CD4-positive, alpha-beta T cell (primary cell): ENCODE results near the gene PEDS1. TPM values are rescaled to one million over a fixed set of nuclear protein-coding genes. Genes with fewer than 3 reads are reported as not detected.

Experiments used
- ATAC-seq: fragments of 200-7000 bp; cut with Tn5 transposase; one replicate; pipeline ENCODE4 v1.10.0; 2022; ENCODE audit warnings: mild to moderate bottlenecking; ENCODE audit not compliant: poor library complexity
- CTCF ChIA-PET: fragments of 350-600 bp; sonication (Branson Sonifier 250); formaldehyde crosslinking; loops from one replicate; lab custom pipeline; 2021; ENCODE audit warnings: antibody characterized with exemption, inconsistent platforms; lab: Charles Lee
- POLR2A ChIA-PET: fragments of 350-600 bp; sonication (Branson Sonifier 250); formaldehyde crosslinking; loops from one replicate; lab custom pipeline; 2021; ENCODE audit warnings: antibody characterized with exemption, inconsistent platforms; lab: Charles Lee
- DNase-seq, 14 experiments: peaks; one replicate each; pipeline ENCODE4 v3.0.0-alpha.2; 2013 to 2020; ENCODE audit warnings: mixed read lengths in 2 of 14
- H3K27ac ChIP-seq, 2 donors: one replicate each; pipeline versions ENCODE4 v1.5.1 to v1.7.0; 2013; ENCODE audit warnings: low read length in 2 of 2, low read depth in 1 of 2, mild to moderate bottlenecking in 1 of 2
- H3K27me3 ChIP-seq, 2 experiments: 1 replicate in 1 of 2; 2 replicates in 1 of 2; pipeline versions ENCODE4 v1.6.1 to v1.7.0; 2013; ENCODE audit warnings: low read length in 2 of 2, control low read depth in 1 of 2, mild to moderate bottlenecking in 1 of 2, moderate library complexity in 1 of 2; ENCODE audit not compliant: insufficient read depth in 2 of 2, control insufficient read depth in 1 of 2
- H3K36me3 ChIP-seq: one replicate; pipeline ENCODE4 v1.6.1; 2013; ENCODE audit warnings: low read length, control low read depth; ENCODE audit not compliant: insufficient read depth
- H3K4me1 ChIP-seq: one replicate; pipeline ENCODE4 v1.6.1; 2013; ENCODE audit warnings: low read length, control low read depth; ENCODE audit not compliant: insufficient read depth
- H3K4me3 ChIP-seq: one replicate; pipeline ENCODE4 v1.5.1; 2013; ENCODE audit warnings: mild to moderate bottlenecking, low read length, moderate library complexity
- H3K9me3 ChIP-seq, 2 experiments: 1 replicate in 1 of 2; 2 replicates in 1 of 2; pipeline versions ENCODE4 v1.6.1 to v1.7.0; 2013; ENCODE audit warnings: low read length in 2 of 2, mild to moderate bottlenecking in 2 of 2, control low read depth in 1 of 2, moderate library complexity in 1 of 2; ENCODE audit not compliant: control insufficient read depth in 1 of 2, insufficient read depth in 1 of 2
- H3K27ac Mint-ChIP-seq: one replicate; pipeline ENCODE4 v1.8.0; 2020; ENCODE audit warnings: mixed read lengths
- H3K27me3 Mint-ChIP-seq: one replicate; pipeline ENCODE4 v1.8.0; 2021; ENCODE audit warnings: mixed read lengths
- H3K36me3 Mint-ChIP-seq: one replicate; pipeline ENCODE4 v1.8.0; 2021; ENCODE audit warnings: low read depth, mixed read lengths
- H3K4me1 Mint-ChIP-seq: one replicate; pipeline ENCODE4 v1.8.0; 2021; ENCODE audit warnings: low read depth, mixed read lengths
- H3K4me3 Mint-ChIP-seq: one replicate; pipeline ENCODE4 v1.8.0; 2020; ENCODE audit warnings: mild to moderate bottlenecking, mixed read lengths
- H3K9me3 Mint-ChIP-seq: one replicate; pipeline ENCODE4 v1.8.0; 2020; ENCODE audit warnings: mixed read lengths
- CTCF ChIP-seq: fragments of 200-600 bp; IDR thresholded peaks from one replicate; pipeline ENCODE4 v1.8.0; 2022; ENCODE audit warnings: antibody characterized with exemption, mild to moderate bottlenecking
- intact Hi-C, 2 experiments: fragments of 100-400 bp; cut with DNase I in 1 of 2; cut with micrococcal nuclease in 1 of 2; formaldehyde crosslinking; loops; one replicate each; pipeline versions ENCODE4 v1.15.1 to v1.9.0; 2023 to 2025; cut with DNase I, micrococcal nuclease
- total RNA-seq, 174 experiments: library from RNA in 2 of 174; stranded (reverse) in 2 of 174; gene quantifications; one replicate each; pipeline ENCODE4 v1.2.3 and lab custom pipeline; 2021 to 2026

The PEDS1 gene
- total RNA-seq, 2 experiments from 2014 or later, result 21.3 to 21.9 TPM

DNA sequence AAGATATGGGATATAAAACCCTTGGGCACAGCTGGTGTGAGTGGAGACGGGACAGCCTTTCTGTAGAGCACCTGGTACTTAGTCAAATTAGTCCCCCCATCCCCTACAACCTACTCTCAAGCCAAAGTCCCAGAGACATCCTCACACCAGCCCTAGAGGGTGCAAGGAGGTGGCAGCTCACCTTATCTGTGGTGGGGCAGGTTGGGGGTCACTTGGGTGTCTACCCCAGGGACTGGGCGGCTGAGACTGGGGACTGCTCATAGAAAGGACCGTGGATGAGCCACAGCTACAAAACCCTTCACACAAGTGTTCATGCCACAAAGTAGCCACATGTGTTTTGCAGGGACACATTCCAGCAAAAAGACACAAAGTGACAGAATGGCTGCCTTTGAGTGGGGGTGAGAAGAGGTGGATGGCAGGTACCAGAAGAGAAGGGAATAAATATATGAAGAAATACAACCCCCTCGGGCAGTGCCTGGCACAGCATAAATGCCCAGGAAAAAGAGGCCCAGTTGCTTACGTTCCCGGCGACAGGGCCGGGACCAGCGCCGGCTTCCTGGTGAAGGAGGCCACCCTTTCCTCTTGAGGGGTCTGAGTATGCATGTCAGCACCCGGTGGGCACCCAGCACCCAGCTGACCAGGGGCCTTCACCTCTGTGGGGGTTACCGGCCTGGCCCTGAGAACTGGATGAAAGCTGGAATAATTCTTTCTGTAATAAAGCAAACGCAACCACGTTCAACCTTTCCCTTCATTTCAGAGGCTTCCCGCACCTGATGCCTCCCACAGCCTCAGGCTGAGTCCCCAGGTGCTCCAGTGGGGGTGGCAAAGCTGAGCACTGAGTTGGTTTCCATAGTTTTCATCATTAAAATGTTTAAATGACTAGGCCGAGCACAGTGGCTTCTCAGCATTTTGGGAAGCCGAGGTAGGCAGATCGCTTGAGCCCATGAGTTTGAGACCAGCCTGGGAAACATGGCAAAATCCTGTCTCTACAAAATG, 22.7 kb upstream of the PEDS1 start:
- Histone ChIP-seq H3K4me1 (no peaks in the 10 kb centered on the region), H3K4me3 (no peak overlapping the region), H3K27ac (no peak overlapping the region), H3K27me3 (peaks cover 6% of the 10 kb centered on the region in 2 experiments), H3K9me3 (no peaks in the 10 kb centered on the region), H3K36me3 (no peaks in the 10 kb centered on the region)
- Mint-ChIP-seq H3K27me3 (peaks cover 7% of the 10 kb centered on the region), H3K4me1 (no peaks in the 10 kb centered on the region), H3K36me3 (no peaks in the 10 kb centered on the region), H3K4me3 (no peak overlapping the region), H3K9me3 (no peaks in the 10 kb centered on the region), H3K27ac (no peak overlapping the region)
- ChIA-PET POLR2A (no interaction called here), CTCF (interaction anchor here (0.6 to 7.3 kb wide), 4 partner anchors 56 to 489 kb away, joined by 3 to 62 read pairs (median 5); no protein-coding TSS in a partner anchor)
- intact Hi-C loops, result no loop called here
- ATAC-seq, result no peak
- no peak for TF ChIP-seq CTCF
- no peak for DNase-seq

GRCh38 chr20:50174456-50174855, 20.9 kb upstream of the PEDS1 start:
- ATAC-seq, result no peak
- Mint-ChIP-seq H3K4me1 (peaks cover 2% of the 10 kb centered on the region), H3K27me3 (peaks cover 14% of the 10 kb centered on the region), H3K27ac (no peak overlapping the region), H3K4me3 (no peak overlapping the region), H3K9me3 (no peaks in the 10 kb centered on the region), H3K36me3 (no peaks in the 10 kb centered on the region)
- H3K27me3 ChIP-seq, result peaks cover 6% of the 10 kb centered on the region in 2 experiments
- POLR2A ChIA-PET, result no interaction called here
- H3K9me3 ChIP-seq, result peaks cover 0 to 4% of the 10 kb centered on the region in 2 experiments
- TF ChIP-seq CTCF, result no peak
- CTCF ChIA-PET, result interaction anchor here (1.5 to 1.9 kb wide), 2 partner anchors 54 to 103 kb away, joined by 4 to 7 read pairs; no protein-coding TSS in a partner anchor
- H3K27ac ChIP-seq, result no peak overlapping the region
- intact Hi-C loops, result no loop called here
- peaks cover 1% of the 10 kb centered on the region for H3K4me1 ChIP-seq
- H3K4me3 ChIP-seq, result no peak overlapping the region
- H3K36me3 ChIP-seq, result no peaks in the 10 kb centered on the region
- no peak for DNase-seq

DNA sequence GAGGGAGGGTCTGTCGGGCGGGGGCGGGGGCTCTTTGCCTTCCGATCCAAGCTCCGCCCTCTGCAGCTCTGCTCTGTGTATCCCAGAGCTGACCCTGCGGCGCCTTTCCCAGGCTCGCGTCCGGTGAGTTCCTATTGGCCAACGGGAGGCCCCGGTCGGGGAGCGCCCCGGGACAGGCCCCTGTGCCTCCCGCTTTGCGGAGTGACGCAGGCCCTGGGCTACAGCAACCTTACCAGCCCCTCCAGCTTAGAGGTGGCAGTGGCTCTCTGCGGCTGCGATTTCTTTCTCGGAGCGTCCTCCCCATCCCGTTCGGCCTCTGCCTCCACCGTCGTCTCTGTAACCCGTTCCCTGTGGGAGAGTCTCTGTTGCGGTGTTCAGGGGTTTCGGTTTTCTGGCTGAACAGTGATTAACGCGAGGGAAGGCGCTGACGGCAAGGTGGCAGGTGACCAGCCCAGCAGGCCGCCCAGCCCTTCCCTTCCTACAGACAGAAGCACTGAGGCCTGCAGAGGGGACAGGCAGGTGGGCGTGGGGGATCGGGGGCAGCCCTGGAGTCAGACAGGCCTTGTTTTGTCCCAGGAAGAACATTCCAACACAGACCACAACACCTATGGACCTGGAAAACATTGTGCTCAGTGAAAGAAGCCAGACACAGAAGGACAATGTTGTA, 19.0 kb upstream of the PEDS1 start:
- peaks cover 18% of the 10 kb centered on the region for H3K27me3 Mint-ChIP-seq
- H3K9me3 Mint-ChIP-seq, result no peaks in the 10 kb centered on the region
- Histone ChIP-seq H3K27ac (no peak overlapping the region), H3K36me3 (no peaks in the 10 kb centered on the region), H3K27me3 (peaks cover 6% of the 10 kb centered on the region in 2 experiments), H3K4me1 (peaks cover 4% of the 10 kb centered on the region), H3K9me3 (peaks cover 0 to 5% of the 10 kb centered on the region in 2 experiments), H3K4me3 (peak overlapping the region; percentile 5)
- H3K4me1 Mint-ChIP-seq, result peaks cover 6% of the 10 kb centered on the region
- no peak overlapping the region for H3K4me3 Mint-ChIP-seq
- DNase-seq (no peak), ATAC-seq (no peak)
- CTCF ChIA-PET, result interaction anchor here (6.0 kb wide), 1 partner anchor 50 kb away, joined by 174 read pairs; no protein-coding TSS in a partner anchor
- TF ChIP-seq CTCF, result no peak
- POLR2A ChIA-PET, result no interaction called here
- no peaks in the 10 kb centered on the region for H3K36me3 Mint-ChIP-seq
- intact Hi-C loops, result no loop called here
- H3K27ac Mint-ChIP-seq, result no peak overlapping the region
